ENCODE results near the gene C9orf152.

GRCh38 chr9:110254500-110254899, 46.5 kb upstream of the C9orf152 start:
- TF ChIP-seq CTCF (IDR thresholded peaks at IDR 0.05), result no peak
- TF ChIP-seq POLR2A (IDR thresholded peaks at IDR 0.05), result no peak

All from adrenal gland (tissue), 5 donors.